ENCODE measurements around the gene KCNQ5.
"Not testable (repeated sequence)": the region's sequence is repeated elsewhere in the genome, so short reads cannot be mapped to it uniquely, and the experiment has no call there.

The KCNQ5 gene

GRCh38 chr6:72621291-72622093 is at the start of gene KCNQ5:
Gene KCNQ5, plus strand, starts transcription at chr6:72622064.
- no peak for DNase-seq (ENCODE audit: low read depth in 2 of 2)

- DNase-seq (ENCODE audit: low read depth in 2 of 2): no peak
Observed at GRCh38 chr6:72579865-72580264, 42.0 kb upstream of the KCNQ5 start.

- no peak for DNase-seq (ENCODE audit: low read depth in 2 of 2)
Observed at GRCh38 chr6:72580281-72580940, 41.5 kb upstream of the KCNQ5 start.

- DNase-seq (ENCODE audit: low read depth in 2 of 2): not testable (repeated sequence)
Observed at GRCh38 chr6:72580950-72581349, 40.9 kb upstream of the KCNQ5 start.

GRCh38 chr6:72588155-72588554 is 33.7 kb upstream of the KCNQ5 start:
- DNase-seq (ENCODE audit: low read depth in 2 of 2): no peak

GRCh38 chr6:72589096-72589495 is 32.8 kb upstream of the KCNQ5 start:
- DNase-seq (ENCODE audit: low read depth in 2 of 2): no peak

- DNase-seq (ENCODE audit: low read depth in 2 of 2): no peak
Observed at GRCh38 chr6:72595812-72596211, 26.1 kb upstream of the KCNQ5 start.

- no peak for DNase-seq (ENCODE audit: low read depth in 2 of 2)
Observed at GRCh38 chr6:72616406-72617015, 5.4 kb upstream of the KCNQ5 start.

- DNase-seq (ENCODE audit: low read depth in 2 of 2): no peak
Observed at GRCh38 chr6:72617721-72618120, 4.1 kb upstream of the KCNQ5 start.

GRCh38 chr6:72619883-72620696 is 1.8 kb upstream of the KCNQ5 start:
- DNase-seq (ENCODE audit: low read depth in 2 of 2): peak; percentile 67 to 70

GRCh38 chr6:72620871-72621290 is 983 bp upstream of the KCNQ5 start:
- no peak for DNase-seq (ENCODE audit: low read depth in 2 of 2)

- DNase-seq (ENCODE audit: low read depth in 2 of 2): peak; percentile 23 to 33
Observed at GRCh38 chr6:72622094-72622940, 453 bp downstream of the KCNQ5 start.

- DNase-seq (ENCODE audit: low read depth in 2 of 2): no peak
Observed at GRCh38 chr6:72623808-72624207, 1.9 kb downstream of the KCNQ5 start.

- DNase-seq (ENCODE audit: low read depth in 2 of 2): no peak
Observed at GRCh38 chr6:72624557-72625160, 2.8 kb downstream of the KCNQ5 start.

- DNase-seq (ENCODE audit: low read depth in 2 of 2): no peak
Observed at GRCh38 chr6:72626126-72626525, 4.3 kb downstream of the KCNQ5 start.

GRCh38 chr6:72627539-72627938 is 5.7 kb downstream of the KCNQ5 start:
- DNase-seq (ENCODE audit: low read depth in 2 of 2): no peak

- no peak for DNase-seq (ENCODE audit: low read depth in 2 of 2)
Observed at GRCh38 chr6:72631480-72631879, 9.6 kb downstream of the KCNQ5 start.

- no peak for DNase-seq (ENCODE audit: low read depth in 2 of 2)
Observed at GRCh38 chr6:72635636-72636035, 13.8 kb downstream of the KCNQ5 start.

- DNase-seq (ENCODE audit: low read depth in 2 of 2): no peak
Observed at GRCh38 chr6:72636215-72636614, 14.4 kb downstream of the KCNQ5 start.

- no peak for DNase-seq (ENCODE audit: low read depth in 2 of 2)
Observed at GRCh38 chr6:72636786-72637185, 14.9 kb downstream of the KCNQ5 start.

Measured in activated CD4-positive, alpha-beta T cell treated with anti-CD3 and anti-CD28 coated beads for 24 hours (primary cell).